ENCODE data around the gene TLE4.
"Not testable (repeated sequence)": the region's sequence is repeated elsewhere in the genome, so short reads cannot be mapped to it uniquely, and the experiment has no call there.

The TLE4 gene

DNA sequence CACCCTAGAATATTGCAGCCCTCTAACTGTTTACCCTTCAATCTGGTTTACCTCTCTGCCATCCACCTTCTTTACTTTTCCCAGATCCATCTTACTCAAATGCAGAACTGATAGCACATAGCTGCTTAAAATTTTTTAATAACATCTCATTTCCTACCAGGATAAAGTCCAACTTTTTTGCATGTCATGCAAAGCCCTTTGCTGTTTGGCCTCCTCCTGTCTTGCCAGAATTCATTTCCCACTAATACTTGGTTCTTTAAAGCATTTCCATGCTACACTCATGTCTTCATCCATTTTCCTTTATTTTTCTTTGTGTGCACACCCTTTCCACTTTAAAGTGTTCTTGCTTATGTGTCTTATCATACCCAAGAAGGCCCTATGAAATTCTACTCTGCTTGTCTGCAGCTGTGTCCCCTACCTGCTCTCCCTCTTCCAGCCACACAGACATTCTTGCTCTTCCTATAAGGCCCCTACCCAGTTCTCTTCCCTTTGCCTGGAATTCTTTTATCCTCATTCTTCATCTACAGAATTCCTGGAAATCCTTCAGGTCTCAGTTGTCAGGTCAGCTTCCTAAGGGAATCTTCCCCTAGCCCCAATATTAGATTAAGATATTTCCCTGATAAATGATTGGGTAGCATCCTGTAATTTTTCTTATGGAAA lies 50.3 kb downstream of the TLE4 start:
- Mint-ChIP-seq H3K27ac (peak overlapping the region; percentile 10), H3K27me3 (no peaks in the 10 kb centered on the region)

DNA sequence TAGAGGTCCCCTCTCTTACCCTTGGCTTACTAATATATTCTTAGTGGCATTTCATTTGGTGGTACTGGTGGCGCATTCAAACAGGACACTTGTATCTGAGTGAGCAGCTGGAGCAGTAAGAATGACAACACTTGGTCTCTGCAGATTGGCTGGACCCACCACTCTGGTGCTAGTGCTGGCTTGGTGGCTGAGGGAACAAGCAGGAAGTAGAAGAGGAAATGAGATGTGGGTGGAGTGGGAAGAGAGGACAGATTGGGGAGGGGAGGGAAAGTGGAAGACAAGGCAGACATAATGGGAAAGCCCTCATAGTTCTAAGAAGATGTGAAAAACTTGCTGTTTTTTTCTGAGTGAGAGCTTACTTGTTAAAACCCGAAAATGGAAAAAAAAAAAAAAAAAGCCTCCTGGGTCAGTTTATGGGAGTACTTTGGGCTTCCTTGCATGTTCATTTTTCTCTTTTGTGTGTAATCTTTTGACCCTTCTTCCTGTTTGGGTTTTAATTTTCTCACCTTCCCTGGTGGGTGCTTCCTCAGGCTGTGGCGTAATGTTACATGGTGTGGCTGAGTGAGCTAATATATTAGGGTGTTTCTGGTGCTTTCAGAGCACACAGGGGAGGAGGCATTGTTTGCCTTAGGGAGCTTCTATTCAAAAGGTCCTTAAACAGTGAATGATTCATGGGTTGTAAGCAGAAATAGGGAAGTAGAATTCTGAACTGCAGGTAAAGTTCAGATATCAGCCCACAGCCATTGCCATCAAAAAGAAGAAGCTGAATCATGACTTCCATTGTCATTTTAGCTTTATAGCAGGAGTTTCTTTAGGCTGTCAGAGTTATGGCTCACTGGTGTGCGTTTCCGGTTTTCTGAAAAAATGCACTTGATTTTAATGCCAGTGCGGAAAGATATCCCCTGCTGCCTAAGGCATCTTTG lies 52.3 kb downstream of the TLE4 start:
- H3K4me3 Mint-ChIP-seq = peak overlapping the region; percentile 61 to 63
- H3K27ac Mint-ChIP-seq = peak overlapping the region; percentile 81
- ATAC-seq (replicated peaks) = peak; percentile 98 to 99
- peaks cover 23 to 48% of the 10 kb centered on the region in 2 donors for H3K4me1 Mint-ChIP-seq
- H3K27me3 Mint-ChIP-seq = no peaks in the 10 kb centered on the region
- peaks cover 36 to 52% of the 10 kb centered on the region in 2 donors for H3K36me3 Mint-ChIP-seq
- peaks cover 3% of the 10 kb centered on the region in 2 donors for H3K9me3 Mint-ChIP-seq
- peak; percentile 61 for DNase-seq

More for the DNA sequence above, 50.3 kb downstream of the TLE4 start:
- no peak overlapping the region for H3K4me3 Mint-ChIP-seq
- H3K9me3 Mint-ChIP-seq = peaks cover 3% of the 10 kb centered on the region in 2 donors
- peaks cover 19 to 33% of the 10 kb centered on the region in 2 donors for H3K4me1 Mint-ChIP-seq
- no peak for ATAC-seq (replicated peaks)
- peaks cover 23 to 43% of the 10 kb centered on the region in 2 donors for H3K36me3 Mint-ChIP-seq
- DNase-seq = no peak

- H3K9me3 Mint-ChIP-seq = no peaks in the 10 kb centered on the region
- DNase-seq = no peak
- H3K4me1 Mint-ChIP-seq = peaks cover 23 to 59% of the 10 kb centered on the region in 2 donors
- peaks cover 26 to 40% of the 10 kb centered on the region in 2 donors for H3K36me3 Mint-ChIP-seq
- no peak for ATAC-seq (replicated peaks)
- H3K4me3 Mint-ChIP-seq = no peak overlapping the region
- no peak overlapping the region for H3K27ac Mint-ChIP-seq
- no peaks in the 10 kb centered on the region for H3K27me3 Mint-ChIP-seq
Observed at GRCh38 chr9:79629721-79630120, 58.0 kb downstream of the TLE4 start.

- ATAC-seq (replicated peaks) (peak; percentile 80 to 94), DNase-seq (no peak)
- Mint-ChIP-seq H3K27me3 (no peaks in the 10 kb centered on the region), H3K4me3 (peak overlapping the region; percentile 36 to 60), H3K36me3 (peaks cover 33 to 49% of the 10 kb centered on the region in 2 donors), H3K9me3 (no peaks in the 10 kb centered on the region), H3K4me1 (peaks cover 28 to 68% of the 10 kb centered on the region in 2 donors), H3K27ac (peak overlapping the region; percentile 47)
Observed at GRCh38 chr9:79630521-79631403, 59.0 kb downstream of the TLE4 start.

DNA sequence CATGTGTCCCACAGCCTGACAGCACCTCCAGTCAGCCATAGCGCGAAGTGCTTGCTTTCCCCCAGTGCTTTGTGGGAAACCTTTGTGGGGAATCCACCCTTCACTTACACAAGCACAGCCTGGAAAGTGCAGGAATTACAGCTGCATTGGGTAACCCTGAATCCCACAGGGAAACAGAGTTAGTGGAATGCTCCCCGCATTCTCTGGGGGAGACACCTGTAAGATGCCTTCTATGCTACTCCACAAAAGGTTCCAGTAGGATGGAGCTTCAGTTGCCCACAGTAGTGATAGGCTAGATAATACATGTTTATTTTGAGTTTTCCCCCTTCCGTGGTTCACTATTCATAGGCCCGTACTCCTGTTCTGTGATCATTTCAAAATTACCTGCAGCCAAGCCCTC lies 60.3 kb downstream of the TLE4 start:
- DNase-seq (no peak), ATAC-seq (replicated peaks) (no peak)
- H3K27me3 Mint-ChIP-seq = no peaks in the 10 kb centered on the region
- H3K27ac Mint-ChIP-seq = no peak overlapping the region
- peaks cover 39 to 58% of the 10 kb centered on the region in 2 donors for H3K36me3 Mint-ChIP-seq
- no peaks in the 10 kb centered on the region for H3K9me3 Mint-ChIP-seq
- peak overlapping the region in 1 of 2 donors; percentile 16 for H3K4me3 Mint-ChIP-seq
- H3K4me1 Mint-ChIP-seq = peaks cover 34 to 67% of the 10 kb centered on the region in 2 donors

- H3K4me3 Mint-ChIP-seq = no peak overlapping the region
- H3K27ac Mint-ChIP-seq = no peak overlapping the region
- DNase-seq (no peak), ATAC-seq (replicated peaks) (no peak)
- peaks cover 0 to 1% of the 10 kb centered on the region in 2 donors for H3K9me3 Mint-ChIP-seq
- no peaks in the 10 kb centered on the region for H3K27me3 Mint-ChIP-seq
- peaks cover 40 to 58% of the 10 kb centered on the region in 2 donors for H3K36me3 Mint-ChIP-seq
- peaks cover 35 to 68% of the 10 kb centered on the region in 2 donors for H3K4me1 Mint-ChIP-seq
Observed at GRCh38 chr9:79632705-79633104, 60.9 kb downstream of the TLE4 start.

- Mint-ChIP-seq H3K4me3 (no peak overlapping the region), H3K4me1 (peaks cover 32 to 62% of the 10 kb centered on the region in 2 donors), H3K9me3 (peaks cover 1% of the 10 kb centered on the region in 2 donors), H3K36me3 (peaks cover 39 to 58% of the 10 kb centered on the region in 2 donors), H3K27ac (no peak overlapping the region), H3K27me3 (no peaks in the 10 kb centered on the region)
- ATAC-seq (replicated peaks) (no peak), DNase-seq (no peak)
Observed at GRCh38 chr9:79633558-79633957, 61.8 kb downstream of the TLE4 start.

- Mint-ChIP-seq H3K36me3 (peaks cover 51 to 76% of the 10 kb centered on the region in 2 donors), H3K4me1 (peaks cover 21 to 41% of the 10 kb centered on the region in 2 donors), H3K27ac (no peak overlapping the region), H3K4me3 (no peak overlapping the region), H3K27me3 (no peaks in the 10 kb centered on the region), H3K9me3 (peaks cover 6 to 8% of the 10 kb centered on the region in 2 donors)
- ATAC-seq (replicated peaks) (no peak), DNase-seq (no peak)
Observed at GRCh38 chr9:79637177-79637925, 65.6 kb downstream of the TLE4 start.

DNA sequence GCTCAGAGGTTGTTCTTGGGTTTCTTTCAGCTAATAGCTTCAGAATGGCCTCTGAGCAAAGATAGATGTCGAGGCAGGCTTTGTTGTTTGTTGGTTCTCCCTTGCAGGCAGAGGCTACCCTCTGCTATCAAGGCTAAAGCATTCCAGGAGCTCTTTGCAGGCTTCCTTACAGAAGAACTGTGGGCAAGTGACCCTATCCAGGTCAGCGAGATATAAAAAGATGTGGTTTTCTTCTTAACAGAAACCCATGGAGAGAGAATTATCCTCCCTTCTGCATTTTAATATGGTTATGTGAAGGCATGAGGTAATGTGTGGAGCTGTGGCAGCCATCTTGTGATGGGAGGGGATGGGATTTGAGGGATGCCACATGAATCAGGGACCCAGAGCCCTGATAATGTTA lies 67.0 kb downstream of the TLE4 start:
- H3K4me3 Mint-ChIP-seq = no peak overlapping the region
- peaks cover 18% of the 10 kb centered on the region in 2 donors for H3K9me3 Mint-ChIP-seq
- H3K4me1 Mint-ChIP-seq = peaks cover 18 to 27% of the 10 kb centered on the region in 2 donors
- DNase-seq (no peak), ATAC-seq (replicated peaks) (no peak)
- H3K27ac Mint-ChIP-seq = peak overlapping the region; percentile 22
- peaks cover 57 to 79% of the 10 kb centered on the region in 2 donors for H3K36me3 Mint-ChIP-seq
- no peaks in the 10 kb centered on the region for H3K27me3 Mint-ChIP-seq

GRCh38 chr9:79639354-79639753 lies 67.6 kb downstream of the TLE4 start:
- Mint-ChIP-seq H3K4me1 (peaks cover 18 to 26% of the 10 kb centered on the region in 2 donors), H3K27me3 (no peaks in the 10 kb centered on the region), H3K36me3 (peaks cover 62 to 85% of the 10 kb centered on the region in 2 donors), H3K27ac (no peak overlapping the region), H3K9me3 (peaks cover 21 to 23% of the 10 kb centered on the region in 2 donors), H3K4me3 (no peak overlapping the region)
- DNase-seq (no peak), ATAC-seq (replicated peaks) (no peak)

DNA sequence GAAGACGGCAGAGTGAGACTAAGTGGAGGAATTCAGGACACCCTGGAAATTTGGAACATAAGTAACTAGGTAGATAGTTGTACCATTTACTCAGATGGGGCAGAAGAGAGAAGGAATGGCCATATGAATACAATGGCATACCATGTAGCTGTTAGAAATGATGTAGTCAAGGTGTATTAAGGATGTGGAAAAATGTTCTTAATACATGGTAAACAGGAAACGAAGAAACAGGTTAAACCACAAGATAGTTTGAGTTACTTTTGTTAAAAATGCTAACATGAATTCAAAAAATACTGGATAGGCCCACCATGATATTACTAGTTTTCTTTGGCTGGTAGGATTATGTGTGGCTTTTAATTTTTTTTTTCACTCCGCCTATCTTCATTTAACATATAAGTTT lies 68.3 kb downstream of the TLE4 start:
- DNase-seq; ATAC-seq (replicated peaks); H3K27ac Mint-ChIP-seq; H3K4me3 Mint-ChIP-seq; H3K27me3 Mint-ChIP-seq: not testable (repeated sequence)
- H3K9me3 Mint-ChIP-seq = peaks cover 23 to 27% of the 10 kb centered on the region in 2 donors
- peaks cover 69 to 86% of the 10 kb centered on the region in 2 donors for H3K36me3 Mint-ChIP-seq
- peaks cover 16 to 24% of the 10 kb centered on the region in 2 donors for H3K4me1 Mint-ChIP-seq

- H3K36me3 Mint-ChIP-seq = peaks cover 62 to 80% of the 10 kb centered on the region in 2 donors
- no peak for DNase-seq
Observed at GRCh38 chr9:79641070-79641469, 69.3 kb downstream of the TLE4 start.

GRCh38 chr9:79642671-79643070 lies 70.9 kb downstream of the TLE4 start:
- Mint-ChIP-seq H3K9me3 (peaks cover 22 to 27% of the 10 kb centered on the region in 2 donors), H3K27ac (no peak overlapping the region), H3K4me3 (no peak overlapping the region), H3K36me3 (peaks cover 52 to 67% of the 10 kb centered on the region in 2 donors), H3K27me3 (no peaks in the 10 kb centered on the region), H3K4me1 (peaks cover 6 to 11% of the 10 kb centered on the region in 2 donors)
- ATAC-seq (replicated peaks) (no peak), DNase-seq (no peak)

More at GRCh38 chr9:79641070-79641469, 69.3 kb downstream of the TLE4 start:
- Mint-ChIP-seq H3K4me3 (no peak overlapping the region), H3K27ac (no peak overlapping the region), H3K27me3 (no peaks in the 10 kb centered on the region), H3K4me1 (peaks cover 11 to 17% of the 10 kb centered on the region in 2 donors), H3K9me3 (peaks cover 23 to 27% of the 10 kb centered on the region in 2 donors)
- no peak for ATAC-seq (replicated peaks)
